Measurements from ENCODE around the gene MRPL37. TPM values are rescaled to one million over a fixed set of nuclear protein-coding genes. Genes with fewer than 3 reads are reported as not detected.

Gene MRPL37
- total RNA-seq, 1 donor from 2014 or later: 60.4 TPM

GRCh38 chr1:54244655-54245054 lies 44.7 kb downstream of the MRPL37 start:
- H3K9me3 ChIP-seq (ENCODE audit: low read depth): no peaks in the 10 kb centered on the region
- H3K4me1 Mint-ChIP-seq: peaks cover 11% of the 10 kb centered on the region
- no peak overlapping the region for H3K4me3 Mint-ChIP-seq
- peaks cover 28% of the 10 kb centered on the region for H3K36me3 Mint-ChIP-seq
- no peaks in the 10 kb centered on the region for H3K79me2 ChIP-seq (ENCODE audit: low read depth)
- peak overlapping the region; percentile 70 for H3K27ac Mint-ChIP-seq
- H3K4me3 ChIP-seq: no peak overlapping the region
- H3K27me3 Mint-ChIP-seq (ENCODE audit: insufficient read depth, low read depth): peaks cover 2% of the 10 kb centered on the region
- H3K27ac ChIP-seq: no peak overlapping the region
- DNase-seq (ENCODE audit: low spot score): no peak
- H4K20me1 ChIP-seq (ENCODE audit: low read depth): peaks cover 54% of the 10 kb centered on the region
- no peaks in the 10 kb centered on the region for H3K36me3 ChIP-seq
- no peak overlapping the region for H3K9ac ChIP-seq
- H2AFZ ChIP-seq (replicated peaks): no peak overlapping the region
- H3K27me3 ChIP-seq: no peaks in the 10 kb centered on the region
- H3K4me2 ChIP-seq: no peak overlapping the region
- peaks cover 13% of the 10 kb centered on the region for H3K4me1 ChIP-seq
- no peaks in the 10 kb centered on the region for H3K9me3 Mint-ChIP-seq
- H3F3A ChIP-seq (ENCODE audit: low read depth): peaks cover 11% of the 10 kb centered on the region
- no peak for TF ChIP-seq EZH2 (IDR thresholded peaks at IDR 0.05)
- TF ChIP-seq, protein P1, sequence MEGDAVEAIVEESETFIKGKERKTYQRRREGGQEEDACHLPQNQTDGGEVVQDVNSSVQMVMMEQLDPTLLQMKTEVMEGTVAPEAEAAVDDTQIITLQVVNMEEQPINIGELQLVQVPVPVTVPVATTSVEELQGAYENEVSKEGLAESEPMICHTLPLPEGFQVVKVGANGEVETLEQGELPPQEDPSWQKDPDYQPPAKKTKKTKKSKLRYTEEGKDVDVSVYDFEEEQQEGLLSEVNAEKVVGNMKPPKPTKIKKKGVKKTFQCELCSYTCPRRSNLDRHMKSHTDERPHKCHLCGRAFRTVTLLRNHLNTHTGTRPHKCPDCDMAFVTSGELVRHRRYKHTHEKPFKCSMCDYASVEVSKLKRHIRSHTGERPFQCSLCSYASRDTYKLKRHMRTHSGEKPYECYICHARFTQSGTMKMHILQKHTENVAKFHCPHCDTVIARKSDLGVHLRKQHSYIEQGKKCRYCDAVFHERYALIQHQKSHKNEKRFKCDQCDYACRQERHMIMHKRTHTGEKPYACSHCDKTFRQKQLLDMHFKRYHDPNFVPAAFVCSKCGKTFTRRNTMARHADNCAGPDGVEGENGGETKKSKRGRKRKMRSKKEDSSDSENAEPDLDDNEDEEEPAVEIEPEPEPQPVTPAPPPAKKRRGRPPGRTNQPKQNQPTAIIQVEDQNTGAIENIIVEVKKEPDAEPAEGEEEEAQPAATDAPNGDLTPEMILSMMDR (IDR thresholded peaks at IDR 0.05): no peak
- TF ChIP-seq EZH2phosphoT487 (IDR thresholded peaks at IDR 0.05): no peak

DNA sequence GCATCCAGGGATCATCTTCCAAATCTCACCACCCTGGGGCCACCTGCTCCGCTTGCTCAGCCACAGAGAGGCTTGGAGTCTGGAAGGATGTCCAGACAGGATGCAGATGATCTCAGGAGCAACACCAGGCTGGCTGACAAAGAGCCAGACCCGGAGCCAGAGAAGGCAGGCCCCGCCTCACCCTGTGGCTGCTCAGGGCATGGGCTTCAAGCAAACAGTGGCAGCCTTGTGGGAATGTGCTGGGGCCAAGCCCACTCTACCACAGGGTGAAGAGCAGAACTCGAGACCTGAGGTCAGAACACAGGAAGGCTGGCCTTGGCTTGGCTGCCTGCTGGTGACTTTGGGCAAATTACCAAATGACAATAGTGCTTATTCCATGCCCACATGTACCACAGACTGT lies 45.5 kb downstream of the MRPL37 start:
- Mint-ChIP-seq H3K4me1 (peaks cover 11% of the 10 kb centered on the region), H3K36me3 (peaks cover 25% of the 10 kb centered on the region), H3K27me3 (ENCODE audit: insufficient read depth, low read depth) (peaks cover 2% of the 10 kb centered on the region), H3K9me3 (no peaks in the 10 kb centered on the region), H3K27ac (no peak overlapping the region), H3K4me3 (no peak overlapping the region)
- Histone ChIP-seq H3K27me3 (no peaks in the 10 kb centered on the region), H4K20me1 (ENCODE audit: low read depth) (peaks cover 62% of the 10 kb centered on the region), H3K4me3 (no peak overlapping the region), H3K9me3 (ENCODE audit: low read depth) (no peaks in the 10 kb centered on the region), H3K79me2 (ENCODE audit: low read depth) (no peaks in the 10 kb centered on the region), H3K4me1 (peaks cover 13% of the 10 kb centered on the region), H3K9ac (no peak overlapping the region), H3F3A (ENCODE audit: low read depth) (peaks cover 11% of the 10 kb centered on the region), H3K36me3 (no peaks in the 10 kb centered on the region), H3K4me2 (no peak overlapping the region), H2AFZ (replicated peaks) (no peak overlapping the region), H3K27ac (no peak overlapping the region)
- no peak for TF ChIP-seq EZH2 (IDR thresholded peaks at IDR 0.05)
- no peak for TF ChIP-seq EZH2phosphoT487 (IDR thresholded peaks at IDR 0.05)
- TF ChIP-seq, protein P1 (IDR thresholded peaks at IDR 0.05): no peak
- DNase-seq (ENCODE audit: low spot score): no peak

GRCh38 chr1:54246116-54246721 lies 46.3 kb downstream of the MRPL37 start:
- no peaks in the 10 kb centered on the region for H3K27me3 ChIP-seq
- H3K27ac ChIP-seq: peak overlapping the region; percentile 78
- Mint-ChIP-seq H3K27me3 (ENCODE audit: insufficient read depth, low read depth) (peaks cover 4% of the 10 kb centered on the region), H3K36me3 (peaks cover 22% of the 10 kb centered on the region), H3K27ac (no peak overlapping the region), H3K9me3 (no peaks in the 10 kb centered on the region), H3K4me3 (no peak overlapping the region), H3K4me1 (peaks cover 11% of the 10 kb centered on the region)
- peaks cover 13% of the 10 kb centered on the region for H3K4me1 ChIP-seq
- H3K36me3 ChIP-seq: no peaks in the 10 kb centered on the region
- H2AFZ ChIP-seq (replicated peaks): no peak overlapping the region
- no peaks in the 10 kb centered on the region for H3K79me2 ChIP-seq (ENCODE audit: low read depth)
- no peaks in the 10 kb centered on the region for H3K9me3 ChIP-seq (ENCODE audit: low read depth)
- H3F3A ChIP-seq (ENCODE audit: low read depth): peaks cover 11% of the 10 kb centered on the region
- H4K20me1 ChIP-seq (ENCODE audit: low read depth): peaks cover 66% of the 10 kb centered on the region
- peak overlapping the region; percentile 52 for H3K4me2 ChIP-seq
- H3K9ac ChIP-seq: no peak overlapping the region
- no peak for TF ChIP-seq EZH2 (IDR thresholded peaks at IDR 0.05)
- TF ChIP-seq EZH2phosphoT487 (IDR thresholded peaks at IDR 0.05): no peak
- TF ChIP-seq, protein P1 (IDR thresholded peaks at IDR 0.05): no peak
- DNase-seq (ENCODE audit: low spot score): peak; percentile 51
- no peak overlapping the region for H3K4me3 ChIP-seq

Measured in neural progenitor cell (in vitro differentiated cells).